ENCODE measurements around the gene THADA. TPM values are rescaled to one million over a fixed set of nuclear protein-coding genes. Genes with fewer than 3 reads are reported as not detected.

THADA gene
- total and polyA plus RNA-seq, 8 donors, result 32.9 to 42.7 (median 37.2) TPM

DNA sequence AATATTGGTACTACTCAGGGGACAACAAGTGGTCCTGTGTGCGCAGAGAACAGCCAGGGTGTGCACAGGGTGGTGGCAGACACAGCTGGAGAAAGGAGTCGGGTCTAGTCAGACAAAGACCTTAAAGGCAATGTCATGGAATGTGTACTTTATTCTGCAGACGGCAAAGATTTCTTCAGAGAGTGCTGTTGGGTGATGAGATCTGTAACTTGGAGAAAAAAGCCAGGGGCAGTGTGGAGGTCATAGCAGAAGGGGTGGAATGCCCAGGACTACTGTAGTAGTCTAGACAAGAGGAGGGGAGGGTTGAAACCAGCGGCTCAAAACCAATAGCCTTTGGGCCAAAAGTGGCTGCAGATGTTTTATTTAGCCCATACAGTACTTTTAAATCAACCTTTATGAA lies 248.1 kb downstream of the THADA start:
- TF ChIP-seq, protein P1, sequence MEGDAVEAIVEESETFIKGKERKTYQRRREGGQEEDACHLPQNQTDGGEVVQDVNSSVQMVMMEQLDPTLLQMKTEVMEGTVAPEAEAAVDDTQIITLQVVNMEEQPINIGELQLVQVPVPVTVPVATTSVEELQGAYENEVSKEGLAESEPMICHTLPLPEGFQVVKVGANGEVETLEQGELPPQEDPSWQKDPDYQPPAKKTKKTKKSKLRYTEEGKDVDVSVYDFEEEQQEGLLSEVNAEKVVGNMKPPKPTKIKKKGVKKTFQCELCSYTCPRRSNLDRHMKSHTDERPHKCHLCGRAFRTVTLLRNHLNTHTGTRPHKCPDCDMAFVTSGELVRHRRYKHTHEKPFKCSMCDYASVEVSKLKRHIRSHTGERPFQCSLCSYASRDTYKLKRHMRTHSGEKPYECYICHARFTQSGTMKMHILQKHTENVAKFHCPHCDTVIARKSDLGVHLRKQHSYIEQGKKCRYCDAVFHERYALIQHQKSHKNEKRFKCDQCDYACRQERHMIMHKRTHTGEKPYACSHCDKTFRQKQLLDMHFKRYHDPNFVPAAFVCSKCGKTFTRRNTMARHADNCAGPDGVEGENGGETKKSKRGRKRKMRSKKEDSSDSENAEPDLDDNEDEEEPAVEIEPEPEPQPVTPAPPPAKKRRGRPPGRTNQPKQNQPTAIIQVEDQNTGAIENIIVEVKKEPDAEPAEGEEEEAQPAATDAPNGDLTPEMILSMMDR (IDR thresholded peaks at IDR 0.05), result no peak
- intact Hi-C loops (cut with DNase I), result no loop called here
- Histone ChIP-seq H3K4me1 (peaks cover 25 to 42% of the 10 kb centered on the region in 2 donors), H3K4me3 (no peak overlapping the region), H3K27ac (peak overlapping the region in 1 of 2 donors; percentile 74), H3K27me3 (no peaks in the 10 kb centered on the region), H3K9me3 (no peaks in the 10 kb centered on the region), H3K36me3 (peaks cover 0 to 6% of the 10 kb centered on the region in 2 donors)
- ATAC-seq, result no peak
- no peak for DNase-seq

DNA sequence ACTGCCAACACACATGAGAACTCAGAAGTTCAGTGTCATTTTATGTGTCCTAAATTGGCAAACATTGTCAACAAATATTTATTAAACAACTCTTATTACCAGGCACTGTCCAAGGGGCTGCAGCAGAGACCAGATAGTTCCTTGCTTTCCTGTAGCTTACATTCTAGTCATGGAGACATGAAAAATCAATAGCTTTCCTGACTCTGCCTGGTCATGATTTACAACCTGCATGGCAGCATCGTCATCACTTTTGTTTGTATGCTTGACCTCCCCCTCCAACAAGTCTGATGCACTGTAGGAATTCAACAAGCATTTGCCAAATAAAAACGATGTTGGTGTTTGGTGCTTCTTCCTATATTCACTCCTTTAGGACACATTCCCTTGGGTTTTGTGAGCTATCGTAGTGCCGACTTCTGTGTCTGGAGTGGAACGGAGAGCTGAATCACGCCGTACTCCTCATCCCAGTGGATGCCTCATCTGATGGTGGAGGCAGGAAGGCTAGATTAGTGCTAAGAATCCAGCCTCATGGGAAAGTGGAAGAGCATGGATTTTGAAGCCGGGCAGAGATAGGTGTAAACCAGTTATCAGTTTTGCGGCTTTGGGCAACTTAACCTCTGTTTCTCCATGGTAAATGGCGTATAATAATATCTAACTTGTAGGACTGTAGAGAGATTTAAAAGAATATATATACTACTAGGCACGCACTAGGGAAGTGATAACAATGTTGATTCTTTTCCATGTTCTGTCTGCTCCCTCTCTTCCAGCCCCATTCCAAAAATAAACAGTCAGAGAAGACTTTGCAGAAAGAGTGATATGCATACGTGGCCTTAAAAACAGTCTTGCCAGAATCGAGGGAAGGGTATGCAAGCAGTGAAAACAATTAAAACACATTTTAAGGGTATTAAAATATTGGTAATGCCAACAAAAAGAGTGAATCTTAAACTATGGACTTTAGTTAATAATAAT lies 249.0 kb downstream of the THADA start:
- peak overlapping the region in 1 of 2 donors; percentile 74 for H3K27ac ChIP-seq
- ATAC-seq, result no peak

DNA sequence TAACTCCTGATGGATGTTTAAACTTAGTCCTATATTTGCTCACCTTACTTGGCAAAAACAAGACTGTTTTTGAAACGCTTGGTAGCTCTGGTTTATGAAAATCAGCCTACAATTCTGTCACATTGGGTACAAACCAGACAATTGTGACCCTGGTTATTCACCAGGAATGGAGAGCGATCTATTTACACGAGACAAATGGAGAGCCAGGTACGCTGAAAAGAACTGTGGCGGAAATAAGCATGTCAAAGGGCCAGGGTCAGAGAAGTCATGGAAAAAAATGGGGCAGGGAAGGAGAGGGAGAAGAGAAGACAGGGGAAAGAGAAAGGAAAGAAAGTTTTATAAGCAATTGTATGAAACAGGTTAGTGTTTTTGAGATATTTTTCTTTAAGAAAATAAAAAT lies 250.0 kb downstream of the THADA start:
- H3K4me3 ChIP-seq, result no peak overlapping the region
- no peaks in the 10 kb centered on the region for H3K27me3 ChIP-seq
- DNase-seq (no peak), ATAC-seq (no peak)
- TF ChIP-seq, protein P1 (IDR thresholded peaks at IDR 0.05), result no peak
- H3K9me3 ChIP-seq, result no peaks in the 10 kb centered on the region
- H3K27ac ChIP-seq, result peak overlapping the region in 1 of 2 donors; percentile 84
- H3K4me1 ChIP-seq, result peaks cover 25 to 48% of the 10 kb centered on the region in 2 donors
- peaks cover 0 to 11% of the 10 kb centered on the region in 2 donors for H3K36me3 ChIP-seq
- intact Hi-C loops (cut with DNase I), result no loop called here

More for the DNA sequence above, 249.0 kb downstream of the THADA start:
- TF ChIP-seq, protein P1 (IDR thresholded peaks at IDR 0.05), result no peak
- H3K36me3 ChIP-seq, result peaks cover 0 to 6% of the 10 kb centered on the region in 2 donors
- intact Hi-C loops (cut with DNase I), result no loop called here
- H3K4me3 ChIP-seq, result no peak overlapping the region
- no peaks in the 10 kb centered on the region for H3K9me3 ChIP-seq
- no peaks in the 10 kb centered on the region for H3K27me3 ChIP-seq
- no peak for DNase-seq
- H3K4me1 ChIP-seq, result peaks cover 25 to 43% of the 10 kb centered on the region in 2 donors

DNA sequence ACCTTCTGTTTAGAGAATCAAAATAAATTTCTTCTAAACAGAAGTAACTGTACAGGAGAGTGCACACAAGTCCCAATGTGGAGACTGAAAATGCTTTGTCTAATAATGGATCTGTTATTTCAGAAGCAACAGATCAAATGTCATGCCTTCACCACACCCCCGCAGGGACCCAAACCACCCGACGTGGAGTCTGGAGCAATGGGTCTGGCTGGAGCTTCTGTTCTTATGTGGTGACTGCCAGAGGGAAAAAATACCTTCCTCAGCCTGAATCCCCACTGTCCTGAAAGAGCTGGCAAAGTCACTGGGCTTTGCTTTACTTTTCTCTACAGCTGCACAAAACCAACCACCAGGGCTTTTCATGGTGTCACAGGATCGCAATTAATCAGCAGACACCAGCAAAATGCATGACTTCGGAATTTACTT lies 250.4 kb downstream of the THADA start:
- ATAC-seq, result no peak
- no peaks in the 10 kb centered on the region for H3K27me3 ChIP-seq
- intact Hi-C loops (cut with DNase I), result no loop called here

More for the DNA sequence above, 250.4 kb downstream of the THADA start:
- Histone ChIP-seq H3K27ac (peak overlapping the region; percentile 53 to 84), H3K9me3 (no peaks in the 10 kb centered on the region), H3K4me1 (peaks cover 25 to 48% of the 10 kb centered on the region in 2 donors), H3K4me3 (no peak overlapping the region), H3K36me3 (peaks cover 0 to 11% of the 10 kb centered on the region in 2 donors)
- TF ChIP-seq, protein P1 (IDR thresholded peaks at IDR 0.05), result no peak
- no peak for DNase-seq
